ENCODE data around the gene CCDC146. TPM values are rescaled to one million over a fixed set of nuclear protein-coding genes. Genes with fewer than 3 reads are reported as not detected.
"Not testable (repeated sequence)": the region's sequence is repeated elsewhere in the genome, so short reads cannot be mapped to it uniquely, and the experiment has no call there.

CCDC146 gene
- total RNA-seq, 4 donors from 2014 or later: 35.9 to 51.3 (median 44.3) TPM

DNA sequence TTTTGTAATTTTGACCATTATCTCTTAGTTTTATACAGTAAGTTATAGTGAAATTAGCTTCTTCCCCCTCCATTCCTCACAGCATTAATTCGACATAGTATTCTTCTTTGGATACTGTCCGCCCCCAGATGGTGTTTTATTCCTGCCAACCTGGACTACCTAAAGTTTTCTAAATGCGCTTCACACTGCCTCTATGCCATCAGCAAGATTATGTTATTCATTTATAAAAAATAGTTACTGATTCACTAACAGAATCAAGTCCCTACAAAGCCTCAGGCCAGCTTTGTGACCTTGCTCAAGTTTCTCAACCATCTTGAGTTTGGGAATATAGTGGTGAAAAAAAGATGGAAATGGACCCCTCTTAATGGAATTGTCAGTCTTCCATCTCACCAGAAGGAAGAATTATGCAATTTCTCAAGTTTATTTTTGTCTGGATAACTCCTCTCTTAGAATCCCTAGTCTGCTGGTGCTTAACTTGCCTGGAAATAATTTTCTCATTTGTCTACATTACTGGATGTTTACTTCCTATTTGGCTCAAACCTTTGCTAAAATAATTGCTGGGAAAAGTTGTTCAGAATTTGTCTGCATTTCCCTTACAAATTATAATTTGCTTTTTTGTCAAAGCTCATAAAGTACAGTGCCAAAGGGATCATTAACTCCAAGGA lies 93.9 kb downstream of the CCDC146 start:
- H3K27ac ChIP-seq: no peak overlapping the region
- TF ChIP-seq POLR2A (IDR thresholded peaks at IDR 0.05) (no peak), CTCF (IDR thresholded peaks at IDR 0.05) (no peak)
- no peaks in the 10 kb centered on the region for H3K4me1 ChIP-seq
- no peaks in the 10 kb centered on the region for H3K27me3 ChIP-seq
- H3K36me3 ChIP-seq: no peaks in the 10 kb centered on the region
- H3K4me3 ChIP-seq (replicated peaks in 1 of 3): no peak overlapping the region
- DNase-seq: no peak
- whole genome bisulfite sequencing, 2 donors: 91 to 95% methylated on average over 3 of the region's 3 CpGs
- intact Hi-C loops (cut with DNase I): no loop called here
- H3K9me3 ChIP-seq: no peaks in the 10 kb centered on the region

GRCh38 chr7:77217474-77218185 lies 95.2 kb downstream of the CCDC146 start:
- Histone ChIP-seq H3K9me3 (no peaks in the 10 kb centered on the region), H3K36me3 (no peaks in the 10 kb centered on the region), H3K27ac (no peak overlapping the region), H3K4me1 (no peaks in the 10 kb centered on the region), H3K27me3 (no peaks in the 10 kb centered on the region), H3K4me3 (replicated peaks in 1 of 3) (no peak overlapping the region)
- intact Hi-C loops (cut with DNase I): no loop called here
- 98 to 99% methylated on average over 2 of the region's 2 CpGs for WGBS, 2 donors
- DNase-seq: no peak
- TF ChIP-seq POLR2A (IDR thresholded peaks at IDR 0.05) (no peak), CTCF (IDR thresholded peaks at IDR 0.05) (no peak)

DNA sequence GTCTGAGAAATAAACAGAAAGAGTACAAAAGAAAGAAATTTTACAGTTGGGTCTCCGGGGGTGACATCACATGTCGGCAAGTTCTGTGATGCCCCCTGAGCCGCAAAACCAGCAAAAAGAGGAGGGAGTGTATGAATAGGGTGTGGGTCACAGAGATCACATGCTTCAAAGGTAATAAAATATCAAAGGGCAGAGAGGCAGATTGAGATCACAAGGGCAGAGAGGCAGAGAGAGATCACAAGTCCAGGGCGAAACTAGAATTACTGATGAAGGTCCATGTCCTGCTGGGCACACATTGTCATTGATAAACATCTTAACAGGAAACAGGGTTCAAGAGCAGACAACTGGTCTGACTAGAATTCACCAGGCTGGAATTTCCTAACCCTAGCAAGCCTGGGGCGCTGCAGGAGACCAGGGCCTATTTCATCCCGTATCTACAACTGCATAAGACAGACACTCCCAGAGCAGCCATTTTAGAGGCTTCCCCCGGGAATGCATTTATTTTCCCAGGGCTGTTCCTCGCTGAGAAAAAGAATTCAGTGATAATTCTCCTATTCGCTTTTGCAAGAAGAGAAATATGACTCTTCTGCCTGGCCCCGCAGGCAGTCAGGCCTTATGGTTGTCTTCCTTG lies 97.4 kb downstream of the CCDC146 start:
- H3K27ac ChIP-seq; H3K4me3 ChIP-seq (replicated peaks in 1 of 3); intact Hi-C loops (cut with DNase I); DNase-seq; H3K4me1 ChIP-seq; H3K36me3 ChIP-seq; H3K9me3 ChIP-seq; H3K27me3 ChIP-seq: not testable (repeated sequence)
- 97 to 98% methylated on average over 10 of the region's 10 CpGs for WGBS, 2 donors

DNA sequence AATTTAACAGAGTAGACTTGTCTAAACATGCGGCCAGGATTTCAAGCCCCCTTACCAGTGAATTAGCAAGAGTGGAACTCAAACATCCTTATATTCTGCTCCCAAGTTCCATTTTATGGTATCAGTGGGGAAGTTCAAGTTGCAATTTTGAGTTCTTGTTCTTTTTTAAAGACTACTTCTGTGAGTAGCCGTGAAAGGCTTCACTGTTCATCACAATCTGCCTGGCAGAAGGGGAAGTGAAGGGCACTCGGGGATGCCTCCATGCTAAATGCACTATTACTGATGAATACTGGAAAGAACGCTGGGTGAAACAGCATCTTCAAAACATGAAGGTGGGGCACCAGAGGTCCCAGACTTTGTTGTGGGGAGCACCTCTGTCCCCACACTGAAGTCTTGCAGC lies 99.7 kb downstream of the CCDC146 start:
- WGBS, 2 donors: 94 to 95% methylated on average over 4 of the region's 4 CpGs
- Histone ChIP-seq H3K27me3 (no peaks in the 10 kb centered on the region), H3K4me3 (replicated peaks in 1 of 3) (no peak overlapping the region), H3K36me3 (no peaks in the 10 kb centered on the region), H3K27ac (no peak overlapping the region), H3K4me1 (peaks cover 0 to 3% of the 10 kb centered on the region in 2 donors), H3K9me3 (no peaks in the 10 kb centered on the region)
- no peak for TF ChIP-seq POLR2A (IDR thresholded peaks at IDR 0.05)
- TF ChIP-seq CTCF (IDR thresholded peaks at IDR 0.05): no peak
- intact Hi-C loops (cut with DNase I): no loop called here
- DNase-seq: no peak

- Histone ChIP-seq H3K9me3 (no peaks in the 10 kb centered on the region), H3K4me1 (peaks cover 0 to 3% of the 10 kb centered on the region in 2 donors), H3K36me3 (no peaks in the 10 kb centered on the region), H3K4me3 (replicated peaks in 1 of 3) (no peak overlapping the region), H3K27me3 (no peaks in the 10 kb centered on the region), H3K27ac (no peak overlapping the region)
- intact Hi-C loops (cut with DNase I): no loop called here
- no peak for DNase-seq
- no peak for TF ChIP-seq CTCF (IDR thresholded peaks at IDR 0.05)
- TF ChIP-seq POLR2A (IDR thresholded peaks at IDR 0.05): no peak
- WGBS, 2 donors: 84 to 94% methylated on average over 4 of the region's 4 CpGs
Measured at GRCh38 chr7:77222819-77223218, 100.4 kb downstream of the CCDC146 start.
